Dedifferentiated amniotic fluid mesenchymal stem cell (primary cell): ENCODE data around the gene CRY1.

Source experiments
- DNase-seq: peaks from one replicate; pipeline ENCODE4 v3.0.0-alpha.2; 2016; ENCODE audit errors: extremely low spot score

The CRY1 gene

DNA sequence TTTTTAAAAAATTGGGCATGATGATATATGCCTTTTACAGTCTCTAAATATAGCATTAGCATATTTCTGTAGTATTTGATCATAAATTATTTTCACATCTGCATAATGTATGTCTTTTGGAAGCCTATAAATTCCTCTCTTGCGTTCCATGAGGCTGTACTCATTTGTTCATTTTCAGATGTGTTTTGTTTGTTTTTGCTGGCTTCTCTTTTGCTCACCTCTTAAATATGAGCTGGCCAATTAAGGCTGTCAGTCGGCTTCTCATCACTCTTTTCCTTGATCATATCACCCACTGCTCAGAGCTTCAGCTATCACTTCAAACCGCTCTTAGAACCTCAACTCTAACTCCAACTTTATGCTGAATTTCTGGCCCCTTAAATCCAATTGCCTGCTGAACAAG, 131.1 kb downstream of the CRY1 start:
- DNase-seq, result no peak

GRCh38 chr12:106960443-106960842, 132.9 kb downstream of the CRY1 start:
- DNase-seq, result no peak

GRCh38 chr12:106957583-106957982, 135.8 kb downstream of the CRY1 start:
- no peak for DNase-seq

DNA sequence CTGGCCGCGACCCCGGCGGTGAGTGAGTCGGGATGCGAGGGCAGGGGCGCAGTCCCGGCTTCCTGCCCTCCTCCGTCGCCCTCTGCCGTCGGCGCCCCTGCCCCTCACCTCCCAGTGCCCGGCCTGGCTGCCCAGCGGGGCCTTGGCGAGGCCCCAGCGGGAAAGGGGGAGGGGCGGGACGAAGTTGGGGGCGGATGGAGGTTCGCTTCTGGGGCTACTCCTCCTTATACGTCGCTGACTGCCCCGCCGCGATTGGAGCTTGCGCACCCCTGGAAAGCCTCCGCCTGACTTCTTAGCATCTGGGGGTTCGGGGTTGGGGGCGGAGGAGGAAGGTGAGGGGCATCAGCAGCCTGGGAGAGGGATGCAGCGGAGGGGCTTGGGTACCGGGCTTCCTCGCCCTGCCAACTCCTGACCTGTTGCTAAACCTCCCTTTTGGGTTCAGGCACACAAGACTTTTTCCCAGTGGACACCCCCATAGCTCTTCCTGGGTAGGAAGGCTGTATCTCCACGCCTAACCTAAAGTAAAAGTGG, 137.2 kb downstream of the CRY1 start:
- DNase-seq, result peak; percentile 30

GRCh38 chr12:106955377-106956047, 137.8 kb downstream of the CRY1 start, which contains the start of gene TMEM263:
TSS of gene TMEM263 (plus strand) at chr12:106955907. CDS start at chr12:106967117, 11,210 bp downstream.
- DNase-seq, result peak; percentile 95

- no peak for DNase-seq
These were observed 138.6 kb downstream of the CRY1 start for GRCh38 chr12:106954462-106955376.

DNA sequence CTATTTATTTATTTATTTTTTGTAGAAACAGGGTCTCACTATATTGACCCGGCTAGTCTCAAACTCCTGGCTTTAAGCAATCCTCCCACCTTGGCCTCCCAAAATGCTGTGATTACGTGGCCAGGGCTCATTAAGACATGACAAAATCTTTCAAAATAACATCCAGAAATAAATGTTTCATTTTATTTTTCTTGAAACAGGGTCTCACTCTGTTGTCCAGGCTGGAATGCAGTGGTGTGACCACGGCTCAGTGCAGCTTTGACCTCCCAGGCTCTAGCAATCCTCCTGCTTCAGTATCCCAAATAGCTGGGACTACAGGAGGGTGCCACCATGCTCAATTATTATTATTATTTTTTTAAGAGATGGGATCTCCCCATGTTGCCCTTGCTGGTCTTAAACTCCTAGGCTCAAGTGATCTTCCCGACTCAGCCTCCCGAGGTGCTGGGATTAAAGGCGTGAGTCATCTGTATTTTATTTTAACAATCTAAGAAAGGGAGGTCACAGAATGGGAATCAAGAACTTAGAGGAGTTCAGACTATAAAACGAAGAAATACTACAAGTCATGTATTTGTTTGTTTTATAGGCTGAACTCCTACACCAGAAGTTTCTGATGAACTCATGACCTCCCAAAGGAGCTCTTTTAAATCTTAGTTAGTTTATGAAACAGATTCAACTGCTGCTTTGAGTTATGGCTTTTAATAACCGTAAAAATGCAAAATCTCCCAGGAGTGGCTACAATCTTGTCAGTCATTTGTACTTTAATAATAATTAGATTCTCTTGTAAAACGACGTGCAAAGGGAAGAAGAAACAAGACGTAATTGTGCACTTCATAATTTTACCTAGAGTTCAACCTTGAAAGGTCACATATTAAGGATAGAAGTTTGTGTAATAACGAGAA, 139.7 kb downstream of the CRY1 start:
- no peak for DNase-seq

DNA sequence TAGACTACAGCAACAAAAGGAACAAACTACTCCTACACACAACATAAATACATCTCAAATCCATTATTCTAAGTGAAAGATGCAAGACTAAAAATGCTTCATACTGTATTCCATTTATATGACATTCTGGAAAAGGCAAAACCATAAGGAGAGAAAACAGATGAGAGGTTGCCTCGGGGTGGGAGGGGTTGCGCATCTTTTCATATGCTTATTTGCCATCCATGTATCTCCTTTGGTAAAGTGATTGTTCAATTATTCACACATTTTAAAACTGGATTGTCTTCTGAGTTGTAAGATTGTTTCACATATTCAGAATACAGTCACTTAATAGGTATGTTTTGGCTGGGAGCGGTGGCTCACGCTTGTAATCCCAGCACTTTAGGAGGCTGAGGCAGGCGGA, 142.8 kb downstream of the CRY1 start:
- no peak for DNase-seq

GRCh38 chr12:106947461-106947860, 145.9 kb downstream of the CRY1 start:
- no peak for DNase-seq

DNA sequence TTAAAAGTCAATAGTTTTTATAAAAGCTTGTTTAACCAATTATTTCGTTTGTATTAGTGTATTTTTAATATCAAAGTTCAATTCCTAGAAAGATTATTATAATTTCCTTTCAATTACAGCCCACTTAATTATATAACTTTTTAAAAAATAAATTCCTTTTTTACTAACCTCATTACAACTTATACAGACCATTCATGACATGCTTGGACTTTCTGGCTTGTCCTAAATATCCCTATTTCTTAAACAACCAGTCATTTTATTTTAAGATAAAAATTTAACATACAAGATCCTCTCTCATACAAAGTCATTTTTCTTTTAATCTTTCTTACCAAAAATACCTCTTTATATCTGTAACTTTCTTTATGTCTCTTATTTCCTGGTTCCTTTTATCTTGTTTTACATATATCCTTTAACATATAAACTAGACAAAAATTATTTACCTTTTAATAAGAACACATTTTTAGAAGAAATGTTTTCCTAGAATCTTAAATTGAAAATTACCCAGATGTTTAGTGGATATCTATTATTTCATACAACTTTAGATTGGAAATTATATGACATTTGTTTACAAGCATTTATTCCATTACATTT, 148.0 kb downstream of the CRY1 start:
- no peak for DNase-seq

GRCh38 chr12:106942775-106943174, 150.6 kb downstream of the CRY1 start:
- no peak for DNase-seq

- no peak for DNase-seq
These were observed 151.7 kb downstream of the CRY1 start for GRCh38 chr12:106941481-106942156.
